NCI-H526 treated with DMSO at 0.1 percent for 48 hours (cell line): ENCODE data around the gene NMB.
"Not testable (repeated sequence)": the region's sequence is repeated elsewhere in the genome, so short reads cannot be mapped to it uniquely, and the experiment has no call there.

ENCODE experiments used
- DNase-seq: peaks from one replicate; lab custom pipeline; 2025; lab: John Stamatoyannopoulos, UW

NMB gene

DNA sequence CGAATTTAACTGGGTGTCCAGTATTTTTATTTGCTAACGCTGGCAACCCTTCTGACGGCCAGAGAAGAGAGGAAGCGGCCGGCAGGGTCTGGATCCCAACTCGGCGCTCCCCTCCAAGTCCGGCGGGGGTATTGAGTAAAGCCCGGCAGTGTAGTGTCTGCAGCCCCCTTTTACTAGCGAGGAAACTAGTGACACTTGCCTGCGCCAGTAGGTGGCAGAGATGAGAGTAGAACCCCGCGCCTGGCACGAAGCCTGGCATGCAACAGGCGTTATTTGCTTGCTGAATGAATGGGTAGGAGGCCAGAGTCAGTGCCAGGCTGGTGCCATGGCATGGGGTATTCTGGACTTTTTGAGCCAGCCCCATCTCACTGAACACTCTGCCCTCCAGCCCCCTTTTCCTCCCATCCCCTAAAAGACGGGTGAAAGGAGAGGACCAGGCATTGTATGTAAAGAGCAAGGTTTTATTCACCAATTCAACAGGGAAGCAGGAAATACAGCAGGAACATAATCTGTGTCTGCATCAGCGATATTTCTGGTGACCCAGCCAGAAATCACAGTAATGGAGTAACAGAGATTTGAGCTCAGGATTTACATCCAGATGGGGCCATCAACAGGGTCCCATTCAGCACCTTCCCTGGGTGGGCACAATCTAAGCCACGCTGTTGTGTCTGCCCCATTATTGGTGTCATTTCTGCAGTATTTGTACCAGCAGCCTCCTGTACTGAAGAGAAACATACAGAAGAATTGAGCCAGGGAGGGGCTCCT, 3.1 kb downstream of the NMB start:
- peak; percentile 57 for DNase-seq

DNA sequence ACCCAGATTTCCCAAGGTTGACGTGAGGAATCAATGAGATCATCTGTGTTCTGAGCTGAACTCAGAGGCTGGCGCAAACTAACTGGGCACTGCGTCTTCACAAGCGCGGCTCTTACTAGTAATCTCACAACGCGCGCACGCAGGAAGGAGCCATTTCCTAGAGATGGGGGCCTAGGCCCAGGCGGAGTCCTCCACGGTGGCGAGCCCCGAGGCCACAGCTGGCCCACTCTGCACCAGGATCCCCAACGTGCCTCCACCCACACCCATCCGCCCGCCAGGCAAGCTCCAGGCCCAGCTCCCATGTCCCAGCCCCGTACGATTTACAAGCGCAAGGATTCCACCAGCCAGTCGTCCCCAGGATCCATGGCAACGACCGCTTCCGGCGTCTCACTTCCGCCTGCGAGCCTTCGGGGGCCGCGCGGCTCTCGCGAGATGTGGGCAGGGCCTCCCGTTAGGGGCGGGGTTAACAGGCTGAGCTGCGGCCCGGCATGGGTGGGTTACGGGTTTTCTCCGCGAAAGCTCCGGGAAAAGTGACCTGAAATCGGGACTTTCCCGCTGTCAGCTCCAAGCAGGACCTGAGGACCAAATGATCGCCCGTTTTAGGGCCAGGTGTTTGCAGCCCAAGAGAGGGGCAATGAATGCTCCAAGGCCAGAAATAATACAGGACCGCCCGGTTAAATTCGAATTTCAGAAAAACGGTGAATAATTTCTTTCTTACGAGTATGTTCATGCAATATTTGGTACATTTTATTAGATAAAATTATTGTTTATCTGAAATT, 3.9 kb downstream of the NMB start, which contains the start of gene WDR73:
WDR73 (minus strand) TSS at position 374 of the 779 bp plus-strand sequence; CDS start at position 365, 9 bp downstream.
- peak; percentile 84 for DNase-seq

DNA sequence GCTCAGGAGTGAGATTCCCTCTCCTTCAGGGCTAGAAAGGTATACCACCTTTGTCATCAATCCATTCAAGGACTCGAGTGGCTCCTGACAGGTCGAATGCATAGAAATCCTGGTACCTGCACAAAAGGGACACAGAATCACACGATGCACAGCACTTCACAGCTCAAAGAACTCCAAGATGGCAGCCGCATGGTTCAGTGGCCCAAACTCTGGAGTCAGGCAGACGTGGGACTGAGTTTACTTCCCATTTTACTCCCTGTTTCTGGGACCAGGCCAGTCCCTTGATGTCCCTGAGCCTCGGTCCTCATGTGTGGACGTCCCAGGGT, 4.5 kb downstream of the NMB start:
- DNase-seq: no peak

DNA sequence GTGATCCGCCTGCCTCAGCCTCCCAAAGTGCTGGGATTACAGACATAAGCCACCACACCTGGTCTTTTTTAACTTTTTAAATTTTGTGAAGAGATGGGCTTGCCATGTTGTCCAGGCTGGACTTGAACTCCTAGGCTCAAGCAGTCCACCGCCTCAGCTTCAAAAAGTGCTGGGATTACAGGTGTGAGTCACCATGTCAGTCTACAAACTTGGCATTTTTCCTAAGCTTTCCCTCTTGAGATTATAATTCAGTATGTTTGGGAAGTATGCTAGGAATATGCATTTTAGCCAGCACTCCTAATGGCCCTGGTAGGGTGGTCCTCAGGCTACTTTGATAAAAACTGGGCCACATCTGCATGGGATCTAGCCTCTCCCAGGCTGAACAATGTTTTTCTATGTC, 8.3 kb downstream of the NMB start:
- no peak for DNase-seq

DNA sequence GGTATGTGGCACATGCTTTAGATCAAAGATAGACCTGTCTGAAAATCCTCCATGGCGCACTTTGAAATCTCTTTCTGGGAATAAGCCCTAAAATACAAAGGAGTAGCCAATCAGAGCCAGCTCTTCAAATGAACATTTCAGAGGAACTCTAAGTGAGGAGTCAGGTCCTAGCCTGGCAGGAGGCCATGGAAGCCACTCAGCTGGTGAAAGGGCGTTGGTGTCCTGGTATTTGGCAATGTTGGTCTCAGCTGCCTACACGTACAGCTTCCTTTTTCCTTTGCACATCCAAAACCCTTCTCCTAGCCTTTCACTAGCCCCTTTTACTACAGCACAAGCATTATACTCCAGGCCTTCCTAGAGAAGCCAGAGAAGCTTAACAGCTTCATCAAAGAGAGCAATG, 9.5 kb downstream of the NMB start:
- DNase-seq: no peak

DNA sequence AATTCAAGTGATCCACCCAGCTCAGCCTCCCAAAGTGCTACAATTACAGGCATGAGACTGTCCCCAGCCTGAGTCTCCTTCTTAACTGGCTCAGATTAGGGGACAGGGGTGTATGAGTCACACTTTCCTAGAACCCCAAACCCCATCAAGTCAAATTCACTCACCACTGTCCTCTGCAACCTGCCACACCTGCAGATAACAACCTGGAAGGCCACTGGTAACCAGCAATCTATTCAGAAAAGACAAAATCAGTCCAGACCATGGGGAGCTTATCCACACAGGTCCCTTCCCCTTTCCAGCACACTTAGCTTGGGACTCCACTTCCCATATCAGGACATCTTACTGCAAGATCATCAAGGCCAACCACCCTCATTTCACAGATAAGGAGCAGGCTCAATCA, 10.3 kb downstream of the NMB start:
- DNase-seq: no peak

DNA sequence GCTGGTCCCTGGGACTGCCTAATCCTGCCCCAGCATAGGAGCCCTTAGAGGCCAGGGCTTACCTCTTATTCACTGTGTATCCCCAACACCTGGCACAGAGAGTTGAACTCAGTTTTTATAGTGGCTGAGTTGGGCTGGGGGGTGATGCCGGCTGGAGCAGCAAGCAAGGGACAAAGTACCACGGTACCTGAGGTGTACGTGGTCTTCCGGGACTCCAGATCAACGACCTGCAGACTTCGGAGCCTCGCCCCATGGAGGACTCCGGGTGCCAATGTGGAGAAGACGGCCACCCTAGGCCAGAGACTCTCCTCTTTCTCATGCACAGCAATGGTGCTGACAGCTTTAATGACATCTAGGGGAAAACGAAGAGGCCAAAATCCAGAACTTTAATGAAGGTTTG, 12.0 kb downstream of the NMB start:
- no peak for DNase-seq

DNA sequence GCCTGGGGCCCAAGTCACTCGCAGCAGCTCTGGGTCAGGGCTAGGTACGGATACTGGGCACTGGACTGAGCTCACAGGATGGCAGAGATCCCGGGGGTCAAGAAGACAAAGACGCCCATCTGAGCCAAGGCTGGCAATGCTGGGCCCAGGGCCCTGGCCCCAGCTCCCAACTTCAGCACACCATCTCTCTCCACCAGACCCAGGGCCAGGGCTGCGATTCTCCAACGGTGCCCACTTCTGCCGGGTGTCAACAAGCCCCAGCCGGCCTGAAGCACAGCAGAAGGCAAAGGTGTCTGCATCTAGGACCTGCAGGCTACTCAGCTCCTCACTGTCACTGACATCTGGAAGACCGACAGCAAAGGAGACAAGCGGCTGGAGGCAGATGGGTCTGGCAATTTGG, 12.5 kb downstream of the NMB start:
- no peak for DNase-seq

DNA sequence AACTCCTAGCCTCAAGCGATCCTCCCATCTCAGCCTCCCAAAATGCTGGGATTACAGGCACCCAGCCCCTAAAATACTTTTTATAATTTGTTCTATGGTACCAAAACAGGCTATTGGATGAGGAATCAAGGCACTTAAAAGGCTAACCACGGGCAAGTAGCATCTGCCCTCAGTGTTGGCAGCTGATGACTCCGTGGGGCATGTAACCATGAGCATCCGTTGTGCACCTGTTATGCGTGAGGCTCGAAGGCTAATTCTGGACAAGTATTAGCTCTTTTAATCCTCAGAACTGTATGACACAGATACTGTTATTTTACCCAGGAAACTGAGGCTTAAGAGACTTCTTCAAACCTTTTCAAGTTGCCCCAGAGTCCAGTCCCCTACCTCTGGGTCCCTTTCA, 14.2 kb downstream of the NMB start:
- no peak for DNase-seq

DNA sequence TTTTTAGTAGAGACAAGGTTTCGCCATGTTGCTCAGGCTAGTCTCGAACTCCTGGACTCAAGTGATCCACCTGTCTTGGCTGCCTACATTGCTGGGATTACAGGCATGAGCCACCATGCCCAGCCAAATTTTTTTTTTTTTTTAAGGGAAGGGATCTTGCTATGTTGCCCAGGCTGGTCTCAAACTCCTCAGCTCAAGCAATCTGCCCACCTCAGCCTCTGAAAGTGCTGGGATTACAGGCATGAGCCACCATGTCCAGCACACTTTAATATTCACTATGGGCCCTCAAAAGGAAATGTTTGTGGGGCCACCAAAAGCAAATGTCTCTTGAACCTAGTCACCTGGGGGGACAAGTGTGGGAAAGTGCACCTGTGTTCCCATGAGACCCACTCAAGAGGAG, 15.4 kb downstream of the NMB start:
- DNase-seq: not testable (repeated sequence)

DNA sequence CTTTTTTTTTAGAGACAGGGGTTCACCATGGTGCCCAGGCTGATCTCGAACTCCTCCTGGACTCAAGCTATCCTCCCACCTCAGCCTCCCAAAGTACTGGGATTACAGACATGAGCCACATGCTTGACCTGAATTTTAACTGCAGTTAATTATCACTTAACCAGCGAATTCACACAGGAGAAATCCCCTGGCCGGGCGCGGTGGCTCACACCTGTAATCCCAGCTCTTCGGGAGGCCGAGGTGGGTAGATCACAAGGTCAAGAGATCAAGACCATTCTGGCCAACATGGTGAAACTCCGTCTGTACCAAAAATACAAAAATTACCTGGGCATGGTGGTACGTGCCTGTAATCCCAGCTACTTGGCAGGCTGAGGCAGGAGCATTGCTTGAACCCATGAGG, 16.1 kb downstream of the NMB start:
- DNase-seq: not testable (repeated sequence)

DNA sequence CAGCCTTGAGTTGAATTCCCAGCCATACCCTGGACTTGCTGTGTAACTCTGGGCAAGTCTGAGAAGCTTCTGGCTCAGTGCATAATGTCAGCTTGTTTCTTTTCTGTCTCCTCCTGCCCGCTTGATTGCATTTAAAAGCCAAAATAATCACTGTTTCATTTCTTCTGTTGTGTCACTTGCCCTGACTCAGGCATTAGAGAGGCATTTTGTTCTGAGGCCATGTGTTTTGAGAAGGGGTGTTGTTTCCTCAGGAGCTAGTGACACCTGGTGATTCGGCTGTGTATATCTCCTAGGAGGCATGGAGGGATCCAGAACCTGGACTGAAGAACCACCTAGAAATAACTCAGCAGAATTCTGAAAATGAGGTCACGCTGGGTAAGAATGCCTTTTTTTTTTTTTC, 19.9 kb downstream of the NMB start:
- DNase-seq: no peak

DNA sequence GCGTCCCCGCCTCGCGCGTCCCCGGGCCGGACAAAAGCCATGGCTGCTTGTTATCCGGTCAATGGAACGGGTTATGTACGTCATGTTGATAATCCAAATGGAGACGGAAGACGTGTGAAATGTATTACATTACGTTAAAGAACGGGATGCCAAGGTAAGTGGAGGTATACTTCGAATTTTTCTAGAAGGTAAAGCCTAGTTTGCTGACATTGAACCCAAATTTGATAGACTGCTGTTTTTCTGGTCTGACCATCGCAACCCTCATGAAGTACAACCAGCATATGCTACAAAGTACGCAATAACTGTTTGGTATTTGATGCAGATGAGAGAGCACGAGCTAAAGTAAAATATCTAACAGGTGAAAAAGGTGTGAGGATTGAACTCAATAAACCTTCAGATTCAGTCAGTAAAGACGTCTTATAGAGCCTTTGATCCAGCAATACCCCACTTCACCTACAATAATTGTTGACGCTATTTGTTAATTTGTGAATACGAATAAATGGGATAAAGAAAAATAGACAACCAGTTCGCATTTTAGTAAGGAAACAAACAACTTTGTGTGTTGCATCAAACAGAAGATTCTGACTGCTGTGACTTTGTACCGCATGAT, 23.7 kb downstream of the NMB start:
- peak; percentile 30 for DNase-seq

DNA sequence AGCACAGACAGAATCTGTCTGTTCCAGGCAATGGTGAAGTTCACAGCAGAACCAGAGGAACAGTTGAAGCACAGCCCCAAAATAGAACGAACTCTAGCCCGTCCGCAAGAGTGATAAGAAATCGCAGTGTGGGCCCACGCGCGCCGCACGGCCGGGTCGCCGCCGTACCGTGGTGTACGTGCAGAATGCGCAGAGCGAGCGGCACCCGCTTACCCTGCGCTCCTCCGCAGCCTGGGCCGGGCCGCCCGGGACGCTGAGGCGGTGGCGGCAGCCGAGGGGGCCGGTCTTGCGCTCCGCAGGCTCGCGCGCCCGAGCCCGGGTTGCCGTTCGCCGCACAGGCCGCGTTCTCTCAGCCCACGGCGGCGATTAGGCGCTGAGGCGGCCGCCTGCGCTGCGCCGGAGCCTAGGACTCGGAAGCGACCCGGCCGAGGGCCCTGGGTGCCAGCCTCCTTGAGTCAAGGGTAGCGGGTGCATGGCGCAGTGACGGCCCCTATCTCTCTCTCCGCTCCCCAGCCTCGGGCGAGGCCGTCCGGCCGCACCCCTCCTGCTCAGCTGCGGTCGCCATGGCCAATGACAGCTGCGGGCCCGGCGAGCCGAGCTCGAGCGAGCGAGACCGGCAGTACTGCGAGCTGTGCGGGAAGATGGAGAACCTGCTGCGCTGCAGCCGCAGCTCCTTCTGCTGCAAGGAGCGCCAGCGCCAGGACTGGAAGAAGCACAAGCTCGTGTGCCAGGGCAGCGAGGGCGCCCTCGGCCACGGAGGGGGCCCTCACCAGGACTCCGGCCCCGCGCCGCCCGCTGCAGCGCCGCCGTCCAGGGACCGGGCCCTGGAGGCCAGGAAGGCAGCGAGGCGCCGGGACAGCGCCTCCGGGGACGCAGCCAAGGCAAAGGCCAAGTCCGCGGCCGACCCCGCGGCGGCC, 24.4 kb downstream of the NMB start:
- peak; percentile 72 for DNase-seq

DNA sequence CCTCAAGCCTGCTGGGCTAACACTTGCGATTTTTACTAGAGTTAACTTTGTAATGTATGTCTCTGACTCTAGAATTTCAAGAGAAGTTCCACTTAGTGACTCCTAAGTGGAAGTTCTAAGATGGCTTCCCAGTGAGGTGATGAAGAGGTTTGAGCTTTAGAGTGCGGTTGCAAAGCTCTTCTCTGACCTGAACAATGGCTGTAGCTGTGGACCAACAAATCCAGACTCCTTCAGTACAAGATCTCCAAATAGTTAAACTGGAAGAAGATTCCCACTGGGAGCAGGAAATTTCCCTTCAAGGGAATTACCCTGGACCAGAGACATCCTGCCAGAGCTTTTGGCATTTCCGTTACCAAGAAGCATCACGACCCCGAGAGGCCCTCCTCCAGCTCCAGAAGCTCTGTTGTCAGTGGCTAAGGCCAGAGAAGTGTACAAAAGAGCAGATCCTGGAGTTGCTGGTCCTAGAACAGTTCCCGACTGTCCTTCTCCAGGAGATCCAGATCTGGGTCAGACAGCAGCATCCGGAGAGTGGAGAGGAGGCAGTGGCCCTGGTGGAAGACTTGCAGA, 26.2 kb downstream of the NMB start:
- DNase-seq: no peak

DNA sequence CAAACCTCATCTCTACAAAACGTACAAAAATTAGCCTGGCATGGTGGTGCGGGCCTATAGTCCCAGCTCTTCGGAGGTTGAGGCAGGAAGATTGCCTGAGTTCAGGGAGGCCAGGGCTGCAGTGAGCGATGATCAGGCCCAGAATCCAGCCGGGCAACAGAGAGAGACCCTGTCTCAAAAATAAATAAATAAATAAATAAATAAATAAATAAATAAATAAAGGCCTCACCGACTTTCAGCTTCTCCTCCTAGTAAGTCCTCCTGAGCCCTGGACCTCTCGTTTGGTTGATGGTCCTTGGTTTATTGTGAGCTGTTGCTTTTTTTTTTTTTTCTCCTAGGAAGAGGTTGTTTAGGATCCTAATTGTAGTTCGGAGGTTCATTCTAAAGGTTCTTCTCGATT, 29.0 kb downstream of the NMB start:
- no peak for DNase-seq

DNA sequence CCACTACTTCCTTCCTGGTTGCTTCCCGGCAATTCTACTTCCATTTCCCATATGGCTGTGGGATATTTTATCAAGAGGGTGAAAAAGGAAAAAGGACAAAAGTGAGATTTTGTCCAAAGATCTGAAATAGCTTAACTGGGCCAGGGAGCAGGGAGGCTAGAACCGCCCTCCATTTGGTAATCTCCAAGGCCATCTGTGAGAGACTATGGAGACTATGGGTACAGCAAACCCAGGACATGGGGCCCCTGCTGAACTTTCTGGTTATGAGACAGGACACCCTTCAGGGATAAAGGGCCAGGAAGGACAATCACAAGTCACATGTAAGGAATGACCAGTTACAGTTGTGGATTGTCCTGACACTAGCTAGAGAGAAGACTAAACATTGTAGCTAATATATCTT, 32.9 kb downstream of the NMB start:
- no peak for DNase-seq

DNA sequence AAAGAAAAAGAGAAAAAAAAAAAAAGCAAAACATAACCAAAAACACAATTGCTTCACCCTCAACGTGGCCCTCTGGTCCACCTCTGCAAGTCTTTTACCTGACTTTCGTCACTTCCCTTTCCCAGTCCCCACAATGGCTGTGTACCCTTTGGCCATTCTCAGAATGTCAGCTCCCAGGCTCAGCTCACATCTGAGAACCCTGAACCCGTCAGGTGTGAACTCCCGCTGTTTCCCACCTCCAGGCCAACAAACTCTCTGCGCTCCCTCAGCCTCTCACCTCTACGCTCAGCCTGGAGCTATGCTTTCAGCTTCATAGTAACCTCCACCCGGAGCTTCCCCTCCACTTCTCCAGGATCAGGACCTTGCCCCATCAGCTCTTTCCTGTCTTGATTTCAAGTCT, 33.6 kb downstream of the NMB start:
- no peak for DNase-seq

DNA sequence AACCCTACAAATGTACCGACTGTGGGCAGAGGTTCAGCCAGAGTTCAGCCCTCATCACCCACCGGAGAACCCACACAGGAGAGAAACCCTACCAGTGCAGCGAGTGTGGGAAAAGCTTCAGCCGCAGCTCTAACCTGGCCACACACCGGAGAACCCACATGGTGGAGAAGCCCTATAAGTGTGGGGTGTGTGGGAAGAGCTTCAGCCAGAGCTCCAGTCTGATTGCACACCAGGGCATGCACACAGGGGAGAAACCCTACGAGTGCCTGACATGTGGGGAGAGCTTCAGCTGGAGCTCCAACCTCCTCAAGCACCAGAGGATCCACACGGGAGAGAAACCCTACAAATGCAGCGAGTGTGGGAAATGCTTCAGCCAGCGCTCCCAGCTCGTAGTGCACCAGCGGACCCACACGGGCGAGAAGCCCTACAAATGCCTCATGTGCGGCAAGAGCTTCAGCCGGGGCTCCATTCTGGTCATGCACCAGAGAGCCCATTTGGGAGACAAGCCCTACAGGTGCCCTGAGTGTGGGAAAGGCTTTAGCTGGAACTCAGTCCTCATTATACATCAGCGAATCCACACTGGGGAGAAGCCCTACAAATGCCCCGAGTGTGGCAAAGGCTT, 36.5 kb downstream of the NMB start:
- no peak for DNase-seq

DNA sequence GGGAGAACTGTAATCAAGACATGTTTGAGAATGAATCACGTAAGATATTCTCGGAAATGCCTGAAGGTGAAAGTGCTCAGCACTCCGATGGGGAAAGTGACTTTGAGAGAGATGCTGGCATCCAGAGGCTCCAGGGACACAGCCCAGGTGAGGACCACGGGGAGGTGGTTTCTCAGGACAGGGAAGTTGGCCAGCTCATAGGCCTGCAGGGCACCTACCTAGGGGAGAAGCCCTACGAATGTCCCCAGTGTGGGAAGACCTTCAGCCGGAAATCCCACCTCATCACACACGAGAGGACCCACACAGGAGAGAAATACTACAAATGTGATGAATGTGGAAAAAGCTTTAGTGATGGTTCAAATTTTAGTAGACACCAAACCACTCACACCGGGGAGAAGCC, 37.4 kb downstream of the NMB start:
- no peak for DNase-seq

DNA sequence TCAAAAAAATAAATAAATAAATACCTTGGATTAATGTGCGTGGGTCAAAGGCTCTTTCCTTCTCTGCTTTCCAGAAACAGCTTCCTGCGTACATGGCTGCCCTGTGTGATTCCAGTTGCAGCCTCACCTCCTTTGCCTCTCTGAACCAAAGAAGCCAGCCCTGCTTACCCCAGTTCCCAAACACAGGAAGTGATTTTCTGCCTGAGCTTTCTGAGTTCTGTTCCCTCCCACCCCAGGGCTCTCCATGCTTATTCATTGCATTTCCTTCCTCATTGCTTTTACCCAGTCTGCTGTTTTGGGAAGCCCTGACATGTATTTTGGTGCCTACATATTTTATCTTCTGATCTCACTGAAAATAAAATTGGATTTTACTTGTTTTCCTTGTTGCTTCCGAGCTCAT, 41.8 kb downstream of the NMB start:
- DNase-seq: no peak
